ENCODE data around the gene CKAP2.
"Not testable (repeated sequence)": the region's sequence is repeated elsewhere in the genome, so short reads cannot be mapped to it uniquely, and the experiment has no call there.

GRCh38 chr13:52488763-52489162 is 33.5 kb downstream of the CKAP2 start:
- not testable (repeated sequence) for TF ChIP-seq CTCF (IDR thresholded peaks at IDR 0.05; ENCODE audit: insufficient read depth, low read length, poor library complexity, severe bottlenecking); EZH2phosphoT487 (conservative IDR thresholded peaks at IDR 0.05; ENCODE audit: low read length)
